Mesendoderm (in vitro differentiated cells): ENCODE results near the gene BCL2.
"Not testable (repeated sequence)": the region's sequence is repeated elsewhere in the genome, so short reads cannot be mapped to it uniquely, and the experiment has no call there.

ENCODE experiments used
- DNase-seq: peaks from one replicate; pipeline ENCODE4 v3.0.0; 2013
- H2AK5ac ChIP-seq: 2 replicates; pipeline ENCODE4 v1.6.1; 2013; ENCODE audit warnings: low read length, inconsistent platforms
- H2BK120ac ChIP-seq: 2 replicates; pipeline ENCODE4 v1.6.1; 2013; ENCODE audit warnings: low read depth, mild to moderate bottlenecking, low read length, moderate library complexity, mixed read lengths
- H2BK15ac ChIP-seq: replicated peaks from 2 replicates; pipeline ENCODE4 v1.6.1; 2013; ENCODE audit warnings: low read depth, mild to moderate bottlenecking, moderate library complexity
- H2BK5ac ChIP-seq: 2 replicates; pipeline ENCODE4 v1.6.1; 2013; ENCODE audit warnings: low read length, inconsistent platforms
- H3K18ac ChIP-seq: 2 replicates; pipeline ENCODE4 v1.6.1; 2013; ENCODE audit warnings: mild to moderate bottlenecking, low read length, mixed read lengths
- H3K23ac ChIP-seq: one replicate; pipeline ENCODE4 v1.6.1; 2013; ENCODE audit warnings: low read length
- H3K27ac ChIP-seq: 2 replicates; pipeline ENCODE4 v1.5.1; 2013; ENCODE audit warnings: low read depth, mild to moderate bottlenecking, inconsistent platforms, low read length, moderate library complexity
- H3K27me3 ChIP-seq: 2 replicates; pipeline ENCODE4 v1.6.1; 2013; ENCODE audit warnings: low read length, control low read depth, mild to moderate bottlenecking, inconsistent platforms; ENCODE audit not compliant: insufficient read depth, poor library complexity
- H3K36me3 ChIP-seq: 2 replicates; pipeline ENCODE4 v1.6.1; 2013; ENCODE audit warnings: low read length, inconsistent platforms; ENCODE audit not compliant: control insufficient read depth, insufficient read depth
- H3K4ac ChIP-seq: one replicate; pipeline ENCODE4 v1.6.1; 2013; ENCODE audit warnings: low read depth, mild to moderate bottlenecking, low read length, moderate library complexity
- H3K4me1 ChIP-seq: 2 replicates; pipeline ENCODE4 v1.6.1; 2013; ENCODE audit warnings: low read depth, low read length, inconsistent platforms; ENCODE audit not compliant: control insufficient read depth
- H3K4me2 ChIP-seq: 2 replicates; pipeline ENCODE4 v1.6.1; 2013; ENCODE audit warnings: low read length
- H3K4me3 ChIP-seq: 2 replicates; pipeline ENCODE4 v1.5.1; 2013; ENCODE audit warnings: mild to moderate bottlenecking, low read length
- H3K56ac ChIP-seq: one replicate; pipeline ENCODE4 v1.6.1; 2013; ENCODE audit warnings: low read length
- H3K79me1 ChIP-seq: 2 replicates; pipeline ENCODE4 v1.6.1; 2013; ENCODE audit warnings: low read length, inconsistent platforms
- H3K79me2 ChIP-seq: 2 replicates; pipeline ENCODE4 v1.6.1; 2013; ENCODE audit warnings: mild to moderate bottlenecking, low read length; ENCODE audit not compliant: control insufficient read depth, insufficient read depth
- H3K9ac ChIP-seq: 2 replicates; pipeline ENCODE4 v1.6.1; 2013; ENCODE audit warnings: low read length, inconsistent platforms
- H4K5ac ChIP-seq: one replicate; pipeline ENCODE4 v1.6.1; 2013; ENCODE audit warnings: low read length
- H4K8ac ChIP-seq: one replicate; pipeline ENCODE4 v1.6.1; 2013; ENCODE audit warnings: low read depth, mild to moderate bottlenecking, control low read depth, low read length, moderate library complexity
- WGBS: extraction: QIAGEN DNeasy Blood & Tissue Kit; methylation state at CpG from one replicate; pipeline ENCODE4 v1.1.7; 2013; ENCODE audit warnings: low lambda C conversion rate, missing lambda C conversion rate; ENCODE audit not compliant: insufficient coverage; ENCODE audit errors: extremely low coverage; 5-methylcytosine and 5-hydroxymethylcytosine counted together

BCL2 gene

GRCh38 chr18:63363951-63364350 is 44.4 kb upstream of the BCL2 start:
- Histone ChIP-seq H3K56ac (no peak overlapping the region), H3K79me1 (peaks cover 3% of the 10 kb centered on the region), H3K23ac (no peak overlapping the region), H3K4me1 (no peaks in the 10 kb centered on the region), H2BK5ac (no peak overlapping the region), H3K27ac (no peak overlapping the region), H3K79me2 (peaks cover 10% of the 10 kb centered on the region), H3K4me3 (no peak overlapping the region), H3K4me2 (no peak overlapping the region), H3K18ac (no peak overlapping the region), H2BK15ac (no peak overlapping the region), H4K8ac (no peak overlapping the region), H3K36me3 (peaks cover 2% of the 10 kb centered on the region), H3K27me3 (no peaks in the 10 kb centered on the region), H2BK120ac (no peak overlapping the region), H3K4ac (no peak overlapping the region), H2AK5ac (no peak overlapping the region), H4K5ac (no peak overlapping the region), H3K9ac (no peak overlapping the region)
- no CpG with 5 or more reads among the region's 2 CpGs for WGBS
- no peak for DNase-seq

DNA sequence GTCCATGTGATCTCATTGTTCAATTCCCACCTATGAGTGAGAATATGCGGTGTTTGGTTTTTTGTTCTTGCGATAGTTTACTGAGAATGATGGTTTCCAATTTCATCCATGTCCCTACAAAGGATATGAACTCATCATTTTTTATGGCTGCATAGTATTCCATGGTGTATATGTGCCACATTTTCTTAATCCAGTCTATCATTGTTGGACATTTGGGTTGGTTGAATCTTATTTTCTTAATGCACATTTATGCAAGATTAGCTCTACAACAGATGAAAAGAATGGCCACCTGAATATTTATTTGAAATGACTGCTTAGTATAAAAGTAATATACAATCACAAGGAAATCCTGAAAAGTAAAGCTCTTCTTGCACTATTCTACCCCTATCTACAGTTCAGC is 43.9 kb upstream of the BCL2 start:
- not testable (repeated sequence) for H3K4me3 ChIP-seq, H3K27me3 ChIP-seq, H3K4me2 ChIP-seq, H3K23ac ChIP-seq, H3K79me1 ChIP-seq, H4K5ac ChIP-seq, H3K79me2 ChIP-seq, H2AK5ac ChIP-seq, H3K4me1 ChIP-seq, H3K9ac ChIP-seq, H2BK15ac ChIP-seq, H4K8ac ChIP-seq, H3K27ac ChIP-seq, H3K18ac ChIP-seq, H3K4ac ChIP-seq, H2BK120ac ChIP-seq, H3K56ac ChIP-seq, H2BK5ac ChIP-seq, DNase-seq, H3K36me3 ChIP-seq
- WGBS = no CpG with 5 or more reads among the region's 2 CpGs

- Histone ChIP-seq H3K4me1 (no peaks in the 10 kb centered on the region), H3K36me3 (peaks cover 3% of the 10 kb centered on the region)
Observed at GRCh38 chr18:63356272-63356896, 36.8 kb upstream of the BCL2 start.

GRCh38 chr18:63350230-63350629 is 30.7 kb upstream of the BCL2 start:
- H3K4me3 ChIP-seq = no peak overlapping the region
- H3K36me3 ChIP-seq = peaks cover 1% of the 10 kb centered on the region
- no peaks in the 10 kb centered on the region for H3K4me1 ChIP-seq
- H2BK5ac ChIP-seq = no peak overlapping the region
- H4K8ac ChIP-seq = no peak overlapping the region
- no peak overlapping the region for H2BK15ac ChIP-seq
- no peak overlapping the region for H4K5ac ChIP-seq
- H2BK120ac ChIP-seq = no peak overlapping the region
- DNase-seq = no peak
- H3K27me3 ChIP-seq = no peaks in the 10 kb centered on the region
- H3K79me2 ChIP-seq = no peaks in the 10 kb centered on the region
- H3K27ac ChIP-seq = no peak overlapping the region
- H3K79me1 ChIP-seq = no peaks in the 10 kb centered on the region
- H2AK5ac ChIP-seq = no peak overlapping the region
- no peak overlapping the region for H3K23ac ChIP-seq
- no peak overlapping the region for H3K18ac ChIP-seq
- H3K4ac ChIP-seq = no peak overlapping the region
- H3K4me2 ChIP-seq = no peak overlapping the region
- no peak overlapping the region for H3K9ac ChIP-seq
- WGBS = no CpG with 5 or more reads among the region's 2 CpGs
- no peak overlapping the region for H3K56ac ChIP-seq

More at GRCh38 chr18:63356272-63356896, 36.8 kb upstream of the BCL2 start:
- no CpG with 5 or more reads among the region's 7 CpGs for WGBS
- Histone ChIP-seq H2BK120ac (no peak overlapping the region), H2AK5ac (no peak overlapping the region), H4K5ac (no peak overlapping the region), H3K56ac (no peak overlapping the region), H3K27ac (no peak overlapping the region), H3K4me2 (no peak overlapping the region), H3K23ac (no peak overlapping the region), H3K79me2 (no peaks in the 10 kb centered on the region), H3K9ac (no peak overlapping the region), H3K27me3 (no peaks in the 10 kb centered on the region), H3K18ac (no peak overlapping the region), H3K79me1 (no peaks in the 10 kb centered on the region), H2BK5ac (no peak overlapping the region), H3K4me3 (no peak overlapping the region), H3K4ac (no peak overlapping the region), H4K8ac (no peak overlapping the region), H2BK15ac (no peak overlapping the region)
- no peak for DNase-seq

- no peak overlapping the region for H3K56ac ChIP-seq
- no CpG with 5 or more reads among the region's 7 CpGs for WGBS
Observed at GRCh38 chr18:63348508-63349136, 29.1 kb upstream of the BCL2 start.

More at GRCh38 chr18:63348508-63349136, 29.1 kb upstream of the BCL2 start:
- H3K23ac ChIP-seq = no peak overlapping the region
- H3K4me2 ChIP-seq = no peak overlapping the region
- no peak overlapping the region for H2BK120ac ChIP-seq
- H3K4me3 ChIP-seq = no peak overlapping the region
- DNase-seq = no peak
- H3K4ac ChIP-seq = no peak overlapping the region
- H3K9ac ChIP-seq = no peak overlapping the region
- H4K5ac ChIP-seq = no peak overlapping the region
- no peaks in the 10 kb centered on the region for H3K79me1 ChIP-seq
- no peak overlapping the region for H3K27ac ChIP-seq
- no peak overlapping the region for H3K18ac ChIP-seq
- H2BK15ac ChIP-seq = no peak overlapping the region
- H3K36me3 ChIP-seq = peaks cover 3% of the 10 kb centered on the region
- no peaks in the 10 kb centered on the region for H3K79me2 ChIP-seq
- H2AK5ac ChIP-seq = no peak overlapping the region
- H4K8ac ChIP-seq = no peak overlapping the region
- no peaks in the 10 kb centered on the region for H3K27me3 ChIP-seq
- H2BK5ac ChIP-seq = no peak overlapping the region
- no peaks in the 10 kb centered on the region for H3K4me1 ChIP-seq
